HFF-Myc (cell line): ENCODE data around the gene ATP5PB.
A peak's percentile ranks its signal among the peaks of the same experiment; 100 is the strongest.

Source experiments
- DNase-seq: peaks from one replicate; pipeline ENCODE4 v3.0.0-alpha.2; 2011; ENCODE audit warnings: low read depth; ENCODE audit errors: extremely low read depth
- H3K4me3 ChIP-seq: replicated peaks from 2 replicates; pipeline ENCODE4 v1.5.1; 2011; ENCODE audit warnings: low read depth, mild to moderate bottlenecking, control low read depth, low read length
- TF ChIP-seq, protein P1 (sequence below): IDR thresholded peaks from 2 replicates; pipeline ENCODE4 v1.5.1; 2012; ENCODE audit warnings: mild to moderate bottlenecking, low read depth, low read length, control low read depth; ENCODE audit errors: missing control alignments

ATP5PB gene

DNA sequence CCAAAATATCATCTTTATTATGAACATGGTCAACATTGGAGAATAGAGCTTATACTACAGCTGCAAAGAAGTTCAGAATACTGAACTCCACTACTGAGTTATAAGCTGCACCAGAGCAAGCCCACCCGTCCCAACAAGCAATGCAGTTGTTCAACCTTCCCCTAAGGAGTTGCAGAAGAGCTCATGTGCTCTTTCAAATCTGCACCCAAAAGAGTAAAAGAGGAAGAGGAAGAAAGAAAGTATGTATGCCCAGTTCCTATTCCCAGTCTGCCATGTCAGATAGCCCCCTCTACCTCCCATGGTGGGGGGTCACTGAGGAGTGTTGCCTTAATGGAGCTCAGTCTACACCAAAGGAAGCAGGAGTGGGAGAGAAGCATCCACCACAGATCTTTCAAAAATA, 31.4 kb downstream of the ATP5PB start:
- DNase-seq: no peak
- TF ChIP-seq, protein P1, sequence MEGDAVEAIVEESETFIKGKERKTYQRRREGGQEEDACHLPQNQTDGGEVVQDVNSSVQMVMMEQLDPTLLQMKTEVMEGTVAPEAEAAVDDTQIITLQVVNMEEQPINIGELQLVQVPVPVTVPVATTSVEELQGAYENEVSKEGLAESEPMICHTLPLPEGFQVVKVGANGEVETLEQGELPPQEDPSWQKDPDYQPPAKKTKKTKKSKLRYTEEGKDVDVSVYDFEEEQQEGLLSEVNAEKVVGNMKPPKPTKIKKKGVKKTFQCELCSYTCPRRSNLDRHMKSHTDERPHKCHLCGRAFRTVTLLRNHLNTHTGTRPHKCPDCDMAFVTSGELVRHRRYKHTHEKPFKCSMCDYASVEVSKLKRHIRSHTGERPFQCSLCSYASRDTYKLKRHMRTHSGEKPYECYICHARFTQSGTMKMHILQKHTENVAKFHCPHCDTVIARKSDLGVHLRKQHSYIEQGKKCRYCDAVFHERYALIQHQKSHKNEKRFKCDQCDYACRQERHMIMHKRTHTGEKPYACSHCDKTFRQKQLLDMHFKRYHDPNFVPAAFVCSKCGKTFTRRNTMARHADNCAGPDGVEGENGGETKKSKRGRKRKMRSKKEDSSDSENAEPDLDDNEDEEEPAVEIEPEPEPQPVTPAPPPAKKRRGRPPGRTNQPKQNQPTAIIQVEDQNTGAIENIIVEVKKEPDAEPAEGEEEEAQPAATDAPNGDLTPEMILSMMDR: no peak
- H3K4me3 ChIP-seq: no peak overlapping the region

- TF ChIP-seq, protein P1: peak; percentile 74
- H3K4me3 ChIP-seq: no peak overlapping the region
- peak; percentile 39 for DNase-seq
Measured at GRCh38 chr1:111481387-111482221, 32.3 kb downstream of the ATP5PB start.

DNA sequence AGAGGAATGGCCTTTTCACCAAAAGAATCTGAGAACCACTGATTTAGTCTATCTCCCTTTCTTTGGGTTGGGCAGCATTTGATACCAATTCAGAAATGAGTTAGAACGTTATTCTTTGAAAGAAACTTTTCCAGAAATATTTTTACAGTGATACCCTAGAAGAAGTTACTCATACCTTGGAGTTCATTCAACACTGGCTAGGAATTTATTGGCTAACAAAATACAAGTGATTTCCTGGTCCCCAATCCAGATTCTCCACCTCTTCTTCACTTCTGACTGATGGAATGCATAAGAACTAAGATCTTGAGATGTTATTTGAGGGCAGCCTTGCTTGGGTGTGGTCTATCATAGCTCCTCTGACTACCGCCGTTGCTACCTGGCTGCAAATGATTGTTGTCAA, 33.9 kb downstream of the ATP5PB start:
- no peak for DNase-seq
- no peak overlapping the region for H3K4me3 ChIP-seq
- TF ChIP-seq, protein P1: no peak

- no peak for DNase-seq
- no peak overlapping the region for H3K4me3 ChIP-seq
- TF ChIP-seq, protein P1: no peak
Measured at GRCh38 chr1:111483876-111484275, 34.6 kb downstream of the ATP5PB start.

DNA sequence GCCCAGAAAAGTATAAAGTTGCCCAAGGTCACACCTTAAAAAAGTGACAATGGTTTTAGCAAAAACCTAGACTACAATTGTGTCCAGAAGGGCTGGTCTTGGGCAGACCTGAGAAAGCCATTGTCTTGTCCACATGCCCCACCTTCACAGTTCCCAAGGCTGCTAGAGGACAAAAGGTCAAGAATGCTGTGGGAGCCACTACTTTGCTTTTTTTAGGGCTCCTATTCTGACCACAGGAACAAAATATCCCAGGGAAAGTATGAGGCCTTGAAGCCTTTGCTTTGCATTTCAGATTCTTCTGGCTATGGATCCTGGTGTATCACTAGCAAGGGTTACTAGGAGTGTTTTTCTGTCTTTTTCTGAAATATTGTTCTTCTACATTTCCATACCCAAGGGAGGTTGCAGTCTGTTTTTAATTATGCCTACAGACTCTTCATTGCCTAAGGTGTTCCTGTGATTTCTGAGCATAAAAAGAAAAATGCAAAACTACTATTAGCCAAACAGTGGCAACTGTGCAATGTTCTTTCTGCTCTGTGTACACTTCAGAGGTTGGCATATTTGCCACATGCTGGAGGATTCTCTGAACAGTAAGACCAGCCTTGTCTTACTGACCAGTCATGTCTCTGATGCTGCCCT, 35.2 kb downstream of the ATP5PB start:
- no peak overlapping the region for H3K4me3 ChIP-seq
- TF ChIP-seq, protein P1: no peak
- no peak for DNase-seq

GRCh38 chr1:111486431-111486830, 37.2 kb downstream of the ATP5PB start:
- TF ChIP-seq, protein P1: no peak

More at GRCh38 chr1:111486431-111486830, 37.2 kb downstream of the ATP5PB start:
- no peak for DNase-seq
- H3K4me3 ChIP-seq: no peak overlapping the region
